A549 (cell line): ENCODE measurements around the gene KCTD1. TPM values are rescaled to one million over a fixed set of nuclear protein-coding genes. Genes with fewer than 3 reads are reported as not detected.

Experiments
- ATAC-seq, 2 experiments: fragments of 200-7000 bp in 1 of 2; fragments of >200 bp in 1 of 2; cut with Nextera tagmentation in 1 of 2; cut with Tn5 transposase in 1 of 2; 3 replicates each; pipeline versions ENCODE4 v1.8.0 to v1.9.1; 2018 to 2020; ENCODE audit warnings: mild to moderate bottlenecking in 1 of 2, moderate library complexity in 1 of 2
- CTCF ChIA-PET: fragments of 300-600 bp; sonication (Branson Sonifier 250); formaldehyde crosslinking; extraction: SDS; loops from one replicate; lab custom pipeline; 2021; ENCODE audit warnings: antibody characterized with exemption, inconsistent platforms; lab: Yijun Ruan, JAX
- POLR2A ChIA-PET: fragments of 350-600 bp; formaldehyde crosslinking; extraction: SDS; loops from one replicate; lab custom pipeline; 2021; ENCODE audit warnings: antibody characterized with exemption, inconsistent platforms; lab: Yijun Ruan, JAX
- DNase-seq, 2 experiments: peaks; one replicate each; pipeline versions ENCODE4 v3.0.0 to v3.0.0-alpha.2; 2011 to 2016; ENCODE audit warnings: low read depth in 1 of 2, low spot score in 1 of 2
- FAIRE-seq: peaks from 2 replicates; lab custom pipeline; 2011; peaks lifted over from hg19 to GRCh38; lab: Jason Lieb, UNC
- H3K27ac ChIP-seq, 2 experiments: fragments of >200 bp; sonication (Bioruptor Twin); formaldehyde crosslinking; 3 replicates each; pipeline ENCODE4 v1.5.1; 2016 to 2017
- H3K4me1 ChIP-seq: fragments of >200 bp; sonication (Bioruptor Twin); formaldehyde crosslinking; 3 replicates; pipeline ENCODE4 v1.6.1; 2016
- H3K4me2 ChIP-seq: fragments of >200 bp; sonication (Bioruptor Twin); formaldehyde crosslinking; 3 replicates; pipeline ENCODE4 v1.6.1; 2016
- H3K4me3 ChIP-seq: fragments of >200 bp; sonication (Bioruptor Twin); formaldehyde crosslinking; 3 replicates; pipeline ENCODE4 v1.5.1; 2016
- H3K9me3 ChIP-seq: fragments of >200 bp; sonication (Bioruptor Twin); formaldehyde crosslinking; 3 replicates; pipeline ENCODE4 v1.6.1; 2016
- BHLHE40 ChIP-seq: IDR thresholded peaks from 2 replicates; pipeline ENCODE4 v1.6.1; 2012; ENCODE audit warnings: low read depth, low read length, inconsistent platforms
- CHD4 ChIP-seq: fragments of 200-600 bp; sonication (generic); IDR thresholded peaks from 2 replicates; pipeline ENCODE4 v1.6.1; 2016; ENCODE audit warnings: antibody characterized with exemption, mild to moderate bottlenecking, borderline replicate concordance
- EHF ChIP-seq: fragments of 250-450 bp; sonication (Bioruptor Pico); IDR thresholded peaks from 2 replicates; pipeline ENCODE4 v1.5.0; 2020; ENCODE audit warnings: mild to moderate bottlenecking
- FOXS1 ChIP-seq: fragments of 250-450 bp; sonication (Bioruptor Pico); IDR thresholded peaks from 2 replicates; pipeline ENCODE4 v1.5.0; 2020; ENCODE audit warnings: mild to moderate bottlenecking, moderate library complexity
- HEYL ChIP-seq: fragments of 250-450 bp; sonication (Bioruptor Pico); IDR thresholded peaks from 2 replicates; pipeline ENCODE4 v1.8.0; 2021; ENCODE audit warnings: mild to moderate bottlenecking, moderate library complexity
- HOXB13 ChIP-seq: fragments of 250-450 bp; sonication (Bioruptor Pico); IDR thresholded peaks from 2 replicates; pipeline ENCODE4 v1.5.0; 2020; ENCODE audit warnings: low read depth, mild to moderate bottlenecking, moderate library complexity
- HOXB5 ChIP-seq: fragments of 250-450 bp; sonication (Bioruptor Pico); IDR thresholded peaks from 2 replicates; pipeline ENCODE4 v1.5.0; 2020; ENCODE audit warnings: mild to moderate bottlenecking, moderate library complexity
- JUNB ChIP-seq: fragments of >200 bp; sonication (Bioruptor Twin); formaldehyde crosslinking; IDR thresholded peaks from 2 replicates; pipeline ENCODE4 v1.6.1; 2016
- MAFK ChIP-seq: fragments of 450-650 bp; IDR thresholded peaks from 2 replicates; pipeline ENCODE4 v1.6.1; 2014; ENCODE audit not compliant: partially characterized antibody
- NPAS2 ChIP-seq: fragments of 250-450 bp; sonication (Bioruptor Pico); IDR thresholded peaks from 2 replicates; pipeline ENCODE4 v1.8.0; 2022; ENCODE audit warnings: mild to moderate bottlenecking, moderate library complexity, borderline replicate concordance
- NR3C1 ChIP-seq: fragments of >200 bp; sonication (Bioruptor Twin); formaldehyde crosslinking; IDR thresholded peaks from 3 replicates; pipeline ENCODE4 v1.6.1; 2017
- PHF8 ChIP-seq: fragments of 200-600 bp; sonication (generic); IDR thresholded peaks from 2 replicates; pipeline ENCODE4 v1.6.1; 2016; ENCODE audit warnings: low read depth, mild to moderate bottlenecking, antibody characterized with exemption, moderate library complexity, borderline replicate concordance
- RCOR1 ChIP-seq: fragments of 150-350 bp; IDR thresholded peaks from 2 replicates; pipeline ENCODE4 v1.6.1; 2014; ENCODE audit warnings: antibody characterized with exemption, low read length, low read depth
- RFX5 ChIP-seq: fragments of 450-650 bp; IDR thresholded peaks from 2 replicates; pipeline ENCODE4 v1.7.1; 2014; ENCODE audit warnings: antibody characterized with exemption, mild to moderate bottlenecking, moderate library complexity
- SMC3 ChIP-seq: fragments of >200 bp; sonication (Bioruptor Twin); formaldehyde crosslinking; IDR thresholded peaks from 3 replicates; pipeline ENCODE4 v1.6.1; 2018; ENCODE audit warnings: inconsistent platforms
- TP53 ChIP-seq: fragments of 250-450 bp; sonication (Bioruptor Pico); IDR thresholded peaks from 2 replicates; pipeline ENCODE4 v1.5.0; 2021; ENCODE audit warnings: mild to moderate bottlenecking, moderate library complexity
- ZC3H11A ChIP-seq: fragments of 450-650 bp; IDR thresholded peaks from 2 replicates; pipeline ENCODE4 v1.6.1; 2014; ENCODE audit warnings: antibody characterized with exemption, mild to moderate bottlenecking
- ZNF302 ChIP-seq: fragments of 250-450 bp; sonication (Bioruptor Pico); IDR thresholded peaks from 2 replicates; pipeline ENCODE4 v1.9.0; 2021; ENCODE audit warnings: inconsistent platforms, mild to moderate bottlenecking, moderate library complexity
- WGBS: methylation state at CpG from one replicate; pipeline ENCODE4 v1.1.6; 2017; ENCODE audit errors: missing lambda C conversion rate; 5-methylcytosine and 5-hydroxymethylcytosine counted together
- polyA plus RNA-seq, 4 experiments: library from polyadenylated mRNA; depleted of rRNA in 3 of 4; stranded (reverse); fragments of >200 nt; fragmentation: RNase III in 1 of 4; extraction: RNeasy Plus Mini Kit Qiagen cat#74134 plus additional on column Dnase treatment in 1 of 4; gene quantifications; 2 replicates in 3 of 4; 3 replicates in 1 of 4; pipeline ENCODE4 v1.2.3, GENCODE V29; 2011 to 2017
- TF ChIP-seq, protein P1 (sequence below): fragments of >200 bp; sonication (Bioruptor Twin); formaldehyde crosslinking; IDR thresholded peaks from 2 replicates; pipeline ENCODE4 v1.6.1; 2016
- TF ChIP-seq, protein P2 (sequence below): fragments of 450-650 bp; IDR thresholded peaks from 2 replicates; pipeline ENCODE4 v1.6.1; 2014; ENCODE audit warnings: antibody characterized with exemption
- TF ChIP-seq, protein P3 (sequence below): IDR thresholded peaks from 2 replicates; pipeline ENCODE4 v1.6.1; 2012
- TF ChIP-seq, protein P4 (sequence below): IDR thresholded peaks from 2 replicates; pipeline ENCODE4 v1.6.1; 2012; ENCODE audit warnings: low read depth, borderline replicate concordance
- TF ChIP-seq, protein P5 (sequence below): fragments of 200-600 bp; sonication (generic); IDR thresholded peaks from 2 replicates; pipeline ENCODE4 v1.6.1; 2016; ENCODE audit warnings: antibody characterized with exemption, mild to moderate bottlenecking, moderate library complexity

KCTD1 gene
- polyA plus RNA-seq, 2 of the 4 experiments (the other 2 are of a cell fraction), result 26.1 to 32.1 TPM

DNA sequence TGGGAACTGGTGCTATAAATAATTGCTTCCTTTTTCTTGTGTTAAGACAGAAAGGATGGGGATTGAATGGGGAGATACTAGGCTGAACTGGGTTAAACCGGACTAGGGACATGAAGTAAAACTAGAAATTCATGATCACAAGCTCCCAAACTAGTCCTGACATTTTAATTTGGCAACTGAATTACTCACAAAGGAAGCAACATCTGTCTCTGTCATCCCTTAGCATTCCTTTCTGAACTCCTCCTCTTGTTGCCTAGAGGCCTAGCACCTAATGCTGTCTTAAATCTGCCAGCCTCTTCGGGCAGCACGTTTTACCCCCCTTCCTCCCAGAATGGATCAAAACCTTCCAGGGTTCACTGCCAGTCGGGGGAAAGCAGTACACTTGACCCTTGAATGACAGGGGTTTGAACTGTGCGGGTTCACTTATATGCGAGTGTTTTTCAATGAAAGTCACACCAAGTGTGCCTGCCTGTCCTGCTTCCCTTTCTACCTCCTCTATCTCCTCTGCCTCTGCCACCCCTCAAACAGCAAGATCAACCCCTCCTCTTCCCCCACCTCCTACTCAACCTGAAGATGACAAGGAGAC, 8.2 kb downstream of the KCTD1 start:
- Histone ChIP-seq H3K4me2 (peak overlapping the region; percentile 42), H3K4me1 (peaks cover 77% of the 10 kb centered on the region)

DNA sequence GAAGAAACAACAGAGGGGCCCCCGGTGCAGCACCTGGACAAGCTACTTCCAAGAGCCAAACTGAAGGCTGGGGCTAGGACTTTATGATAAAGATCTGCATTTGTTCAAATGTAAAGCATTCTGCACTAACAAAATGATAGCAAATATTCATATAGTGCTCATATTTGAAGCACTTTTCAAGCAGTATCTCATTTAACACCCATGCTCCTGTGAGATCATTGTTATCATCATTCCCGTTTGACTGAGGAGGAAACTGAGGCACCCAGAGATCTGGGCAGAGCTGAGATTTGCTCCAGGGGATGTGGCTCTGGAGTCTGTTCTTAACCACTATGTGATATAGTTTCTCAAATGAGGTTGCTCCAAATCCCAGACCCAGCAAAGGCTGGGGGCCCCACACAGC, 9.8 kb downstream of the KCTD1 start:
- TF ChIP-seq CHD4 (no peak), ZC3H11A (no peak), MAFK (no peak), EHF (CRISPR knock-in tag) (no peak), RFX5 (no peak), RCOR1 (no peak), JUNB (no peak), TP53 (CRISPR knock-in tag) (no peak), HOXB13 (CRISPR knock-in tag) (no peak), PHF8 (no peak), ZNF302 (CRISPR knock-in tag) (no peak), BHLHE40 (no peak), NR3C1 (no peak), FOXS1 (no peak), HEYL (CRISPR knock-in tag) (no peak)
- TF ChIP-seq, protein P1, sequence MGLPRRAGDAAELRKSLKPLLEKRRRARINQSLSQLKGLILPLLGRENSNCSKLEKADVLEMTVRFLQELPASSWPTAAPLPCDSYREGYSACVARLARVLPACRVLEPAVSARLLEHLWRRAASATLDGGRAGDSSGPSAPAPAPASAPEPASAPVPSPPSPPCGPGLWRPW, result no peak
- TF ChIP-seq, protein P2, sequence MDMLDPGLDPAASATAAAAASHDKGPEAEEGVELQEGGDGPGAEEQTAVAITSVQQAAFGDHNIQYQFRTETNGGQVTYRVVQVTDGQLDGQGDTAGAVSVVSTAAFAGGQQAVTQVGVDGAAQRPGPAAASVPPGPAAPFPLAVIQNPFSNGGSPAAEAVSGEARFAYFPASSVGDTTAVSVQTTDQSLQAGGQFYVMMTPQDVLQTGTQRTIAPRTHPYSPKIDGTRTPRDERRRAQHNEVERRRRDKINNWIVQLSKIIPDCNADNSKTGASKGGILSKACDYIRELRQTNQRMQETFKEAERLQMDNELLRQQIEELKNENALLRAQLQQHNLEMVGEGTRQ, result no peak
- TF ChIP-seq, protein P3, sequence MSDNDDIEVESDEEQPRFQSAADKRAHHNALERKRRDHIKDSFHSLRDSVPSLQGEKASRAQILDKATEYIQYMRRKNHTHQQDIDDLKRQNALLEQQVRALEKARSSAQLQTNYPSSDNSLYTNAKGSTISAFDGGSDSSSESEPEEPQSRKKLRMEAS, result no peak
- TF ChIP-seq, protein P4, sequence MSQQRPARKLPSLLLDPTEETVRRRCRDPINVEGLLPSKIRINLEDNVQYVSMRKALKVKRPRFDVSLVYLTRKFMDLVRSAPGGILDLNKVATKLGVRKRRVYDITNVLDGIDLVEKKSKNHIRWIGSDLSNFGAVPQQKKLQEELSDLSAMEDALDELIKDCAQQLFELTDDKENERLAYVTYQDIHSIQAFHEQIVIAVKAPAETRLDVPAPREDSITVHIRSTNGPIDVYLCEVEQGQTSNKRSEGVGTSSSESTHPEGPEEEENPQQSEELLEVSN, result no peak
- TF ChIP-seq, protein P5, sequence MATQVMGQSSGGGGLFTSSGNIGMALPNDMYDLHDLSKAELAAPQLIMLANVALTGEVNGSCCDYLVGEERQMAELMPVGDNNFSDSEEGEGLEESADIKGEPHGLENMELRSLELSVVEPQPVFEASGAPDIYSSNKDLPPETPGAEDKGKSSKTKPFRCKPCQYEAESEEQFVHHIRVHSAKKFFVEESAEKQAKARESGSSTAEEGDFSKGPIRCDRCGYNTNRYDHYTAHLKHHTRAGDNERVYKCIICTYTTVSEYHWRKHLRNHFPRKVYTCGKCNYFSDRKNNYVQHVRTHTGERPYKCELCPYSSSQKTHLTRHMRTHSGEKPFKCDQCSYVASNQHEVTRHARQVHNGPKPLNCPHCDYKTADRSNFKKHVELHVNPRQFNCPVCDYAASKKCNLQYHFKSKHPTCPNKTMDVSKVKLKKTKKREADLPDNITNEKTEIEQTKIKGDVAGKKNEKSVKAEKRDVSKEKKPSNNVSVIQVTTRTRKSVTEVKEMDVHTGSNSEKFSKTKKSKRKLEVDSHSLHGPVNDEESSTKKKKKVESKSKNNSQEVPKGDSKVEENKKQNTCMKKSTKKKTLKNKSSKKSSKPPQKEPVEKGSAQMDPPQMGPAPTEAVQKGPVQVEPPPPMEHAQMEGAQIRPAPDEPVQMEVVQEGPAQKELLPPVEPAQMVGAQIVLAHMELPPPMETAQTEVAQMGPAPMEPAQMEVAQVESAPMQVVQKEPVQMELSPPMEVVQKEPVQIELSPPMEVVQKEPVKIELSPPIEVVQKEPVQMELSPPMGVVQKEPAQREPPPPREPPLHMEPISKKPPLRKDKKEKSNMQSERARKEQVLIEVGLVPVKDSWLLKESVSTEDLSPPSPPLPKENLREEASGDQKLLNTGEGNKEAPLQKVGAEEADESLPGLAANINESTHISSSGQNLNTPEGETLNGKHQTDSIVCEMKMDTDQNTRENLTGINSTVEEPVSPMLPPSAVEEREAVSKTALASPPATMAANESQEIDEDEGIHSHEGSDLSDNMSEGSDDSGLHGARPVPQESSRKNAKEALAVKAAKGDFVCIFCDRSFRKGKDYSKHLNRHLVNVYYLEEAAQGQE, result no peak
- TF ChIP-seq, all 56 proteins: peak for 0
- FAIRE-seq, result no peak
- 85% methylated on average over 2 of the region's 2 CpGs for WGBS
- Histone ChIP-seq H3K4me1 (peaks cover 79% of the 10 kb centered on the region), H3K4me3 (no peak overlapping the region), H3K4me2 (no peak overlapping the region), H3K9me3 (no peaks in the 10 kb centered on the region), H3K27ac (no peak overlapping the region)
- ChIA-PET POLR2A (no interaction called here), CTCF (interaction anchor here (0.8 kb wide), 1 partner anchor 154 kb away, joined by 3 read pairs; no protein-coding TSS in a partner anchor)
- ATAC-seq, result no peak
- no peak for DNase-seq

More for the DNA sequence above, 8.2 kb downstream of the KCTD1 start:
- TF ChIP-seq NPAS2 (CRISPR knock-in tag), result no peak
- no peak for TF ChIP-seq SMC3
- peak; percentile 65; the same call in 1 of the 2 replicates for TF ChIP-seq HOXB5 (CRISPR knock-in tag)
- TF ChIP-seq, all 56 proteins: peak for 1
- ChIA-PET POLR2A (no interaction called here), CTCF (no interaction called here)
- Histone ChIP-seq H3K4me3 (no peak overlapping the region), H3K27ac (peak overlapping the region; percentile 2 to 65; a peak in 4 of 6 replicates), H3K9me3 (no peaks in the 10 kb centered on the region)
- DNase-seq, result peak in 1 of 2 experiments; percentile 30
- 37% methylated on average over 6 of the region's 6 CpGs for WGBS
- ATAC-seq, result peak; percentile 23 to 40; a peak in 2 of 6 replicates
- no peak for FAIRE-seq
